ENCODE measurements around the gene TM2D3.

The TM2D3 gene

GRCh38 chr15:101679806-101680205 lies 27.6 kb upstream of the TM2D3 start:
- no peaks in the 10 kb centered on the region for H3K9me3 ChIP-seq

DNA sequence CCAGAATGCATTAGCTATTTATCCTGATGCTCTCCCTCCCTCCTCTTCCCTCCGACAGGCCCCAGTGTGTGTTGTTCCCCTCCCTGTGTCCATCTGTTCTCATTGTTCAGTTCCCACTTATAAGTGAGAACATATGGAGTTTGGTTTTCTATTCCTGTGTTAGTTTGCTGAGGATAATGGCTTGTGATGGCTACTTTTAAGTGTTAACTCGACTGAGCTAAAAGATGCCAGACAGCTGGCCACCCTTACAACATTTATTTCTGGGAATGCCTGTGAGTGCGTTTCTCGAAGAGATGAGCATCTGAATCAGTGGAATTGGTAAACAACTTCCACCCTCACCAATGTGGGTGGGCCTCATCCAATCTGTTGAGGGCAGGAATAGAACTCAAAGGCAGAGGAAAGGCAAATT lies 24.7 kb upstream of the TM2D3 start:
- no peak for TF ChIP-seq Cebpa-rat (IDR thresholded peaks at IDR 0.05)
- H3K36me3 ChIP-seq, result peaks cover 46% of the 10 kb centered on the region
- peaks cover 11% of the 10 kb centered on the region for H3K4me1 ChIP-seq
- no peak overlapping the region for H3K9ac ChIP-seq
- no peak overlapping the region for H3K4me3 ChIP-seq
- no peak overlapping the region for H3K27ac ChIP-seq
- no peak overlapping the region for H3K4me2 ChIP-seq
- H3K27me3 ChIP-seq, result no peaks in the 10 kb centered on the region
- no peaks in the 10 kb centered on the region for H4K20me1 ChIP-seq
- no peaks in the 10 kb centered on the region for H3K9me3 ChIP-seq

More at GRCh38 chr15:101679806-101680205, 27.6 kb upstream of the TM2D3 start:
- no peak for TF ChIP-seq Cebpa-rat (IDR thresholded peaks at IDR 0.05)
- Histone ChIP-seq H3K4me3 (no peak overlapping the region), H3K27ac (no peak overlapping the region), H3K4me1 (no peaks in the 10 kb centered on the region), H3K36me3 (peaks cover 31% of the 10 kb centered on the region), H4K20me1 (no peaks in the 10 kb centered on the region), H3K27me3 (no peaks in the 10 kb centered on the region), H3K4me2 (no peak overlapping the region), H3K9ac (no peak overlapping the region)

- H3K9me3 ChIP-seq, result no peaks in the 10 kb centered on the region
- no peak overlapping the region for H3K27ac ChIP-seq
- H3K36me3 ChIP-seq, result peaks cover 47% of the 10 kb centered on the region
- no peaks in the 10 kb centered on the region for H3K27me3 ChIP-seq
- no peak for TF ChIP-seq Cebpa-rat (IDR thresholded peaks at IDR 0.05)
- no peak overlapping the region for H3K4me3 ChIP-seq
- no peak overlapping the region for H3K4me2 ChIP-seq
- no peaks in the 10 kb centered on the region for H4K20me1 ChIP-seq
- H3K9ac ChIP-seq, result no peak overlapping the region
- peaks cover 11% of the 10 kb centered on the region for H3K4me1 ChIP-seq
These were observed 23.8 kb upstream of the TM2D3 start for GRCh38 chr15:101675796-101676582.

DNA sequence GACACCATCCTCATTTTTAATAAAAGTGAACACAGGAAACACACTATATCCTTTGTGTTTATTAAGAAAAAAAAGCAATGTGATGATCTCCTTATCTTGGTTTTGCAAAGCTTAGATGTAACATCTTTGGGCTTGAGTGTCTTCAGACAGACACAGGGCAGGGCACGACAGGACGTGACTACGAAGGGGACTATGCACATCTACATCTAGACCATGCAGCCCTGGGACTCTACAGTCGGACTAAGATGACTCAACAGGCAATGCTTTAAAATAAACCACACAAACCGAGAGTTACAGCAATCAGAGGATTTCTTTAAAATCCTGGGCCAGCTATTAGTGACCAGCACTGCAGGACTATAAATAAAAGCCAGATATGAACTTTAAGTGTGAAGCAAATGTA lies 22.8 kb upstream of the TM2D3 start:
- Histone ChIP-seq H3K4me3 (no peak overlapping the region), H3K4me1 (peaks cover 11% of the 10 kb centered on the region), H3K27me3 (no peaks in the 10 kb centered on the region), H4K20me1 (no peaks in the 10 kb centered on the region), H3K36me3 (peaks cover 53% of the 10 kb centered on the region), H3K4me2 (no peak overlapping the region), H3K27ac (no peak overlapping the region), H3K9me3 (no peaks in the 10 kb centered on the region), H3K9ac (no peak overlapping the region)
- no peak for TF ChIP-seq Cebpa-rat (IDR thresholded peaks at IDR 0.05)

- Histone ChIP-seq H3K9ac (no peak overlapping the region), H3K4me1 (peaks cover 11% of the 10 kb centered on the region), H3K27me3 (no peaks in the 10 kb centered on the region), H3K4me3 (no peak overlapping the region), H3K36me3 (peaks cover 58% of the 10 kb centered on the region), H3K9me3 (peaks cover 8% of the 10 kb centered on the region), H3K27ac (no peak overlapping the region), H3K4me2 (no peak overlapping the region), H4K20me1 (no peaks in the 10 kb centered on the region)
- TF ChIP-seq Cebpa-rat (IDR thresholded peaks at IDR 0.05), result no peak
These were observed 20.1 kb upstream of the TM2D3 start for GRCh38 chr15:101672298-101672697.

- Histone ChIP-seq H3K27me3 (no peaks in the 10 kb centered on the region), H3K9ac (no peak overlapping the region), H3K27ac (no peak overlapping the region), H3K36me3 (peaks cover 57% of the 10 kb centered on the region), H3K4me2 (no peak overlapping the region), H3K9me3 (peaks cover 20% of the 10 kb centered on the region), H3K4me3 (no peak overlapping the region), H4K20me1 (no peaks in the 10 kb centered on the region), H3K4me1 (peaks cover 11% of the 10 kb centered on the region)
- no peak for TF ChIP-seq Cebpa-rat (IDR thresholded peaks at IDR 0.05)
These were observed 17.6 kb upstream of the TM2D3 start for GRCh38 chr15:101669744-101670143.

DNA sequence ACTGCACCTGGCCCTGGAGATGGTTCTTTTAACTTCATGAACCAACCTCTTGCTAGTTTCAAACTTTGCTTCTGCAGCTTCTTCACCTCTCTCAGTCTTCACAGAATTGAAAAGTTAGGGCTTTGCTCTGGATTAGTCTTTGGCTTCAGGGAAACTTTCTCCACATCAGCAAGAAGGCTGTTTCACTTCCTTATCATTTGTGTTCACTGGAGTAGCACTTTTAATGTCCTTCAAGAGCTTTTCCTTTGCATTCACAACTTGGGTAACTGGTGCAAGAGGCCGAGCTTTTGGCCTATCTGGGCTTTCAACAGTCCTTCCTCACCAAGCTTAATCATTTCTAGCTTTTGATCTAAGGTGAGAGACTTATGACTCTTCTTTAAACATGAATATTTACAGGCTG lies 15.7 kb upstream of the TM2D3 start:
- Histone ChIP-seq H3K27ac (no peak overlapping the region), H3K4me1 (no peaks in the 10 kb centered on the region), H3K9ac (no peak overlapping the region), H3K27me3 (no peaks in the 10 kb centered on the region), H3K9me3 (peaks cover 20% of the 10 kb centered on the region), H3K4me3 (no peak overlapping the region), H3K4me2 (no peak overlapping the region), H4K20me1 (no peaks in the 10 kb centered on the region), H3K36me3 (peaks cover 38% of the 10 kb centered on the region)
- no peak for TF ChIP-seq Cebpa-rat (IDR thresholded peaks at IDR 0.05)

DNA sequence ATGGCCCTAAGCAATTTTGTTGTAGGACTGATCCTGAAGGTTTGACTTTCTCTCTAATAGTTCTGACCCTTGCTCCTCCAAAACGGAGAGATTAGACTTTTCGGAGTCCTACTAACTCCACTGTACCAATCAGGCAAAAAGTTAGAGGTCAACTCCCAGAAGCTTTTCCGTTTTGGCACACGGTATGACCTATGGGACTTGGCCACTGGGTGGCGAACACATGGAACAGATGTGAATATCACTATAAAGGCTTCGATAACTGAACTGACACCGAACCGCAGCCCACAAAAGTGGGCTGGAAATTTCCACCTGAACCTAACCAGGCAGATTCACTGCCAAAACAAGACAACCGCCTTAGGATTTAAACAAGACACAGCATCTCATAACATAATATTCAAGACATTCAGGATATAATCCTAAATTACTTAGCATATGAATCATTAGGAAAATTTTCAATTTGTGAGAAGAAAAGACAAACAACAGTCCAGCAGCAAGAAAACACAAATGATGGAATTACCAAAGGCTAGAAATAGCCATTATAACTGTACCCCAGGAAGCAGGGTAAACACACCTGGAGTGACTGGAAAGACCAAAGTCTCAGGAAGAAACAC lies 12.2 kb upstream of the TM2D3 start:
- Histone ChIP-seq H3K4me2 (no peak overlapping the region), H3K9ac (no peak overlapping the region), H3K27me3 (no peaks in the 10 kb centered on the region), H3K27ac (no peak overlapping the region), H3K9me3 (peaks cover 20% of the 10 kb centered on the region), H3K4me1 (no peaks in the 10 kb centered on the region), H3K4me3 (no peak overlapping the region), H3K36me3 (peaks cover 24% of the 10 kb centered on the region), H4K20me1 (no peaks in the 10 kb centered on the region)
- TF ChIP-seq Cebpa-rat (IDR thresholded peaks at IDR 0.05), result no peak

GRCh38 chr15:101662203-101662602 lies 10.0 kb upstream of the TM2D3 start:
- H3K36me3 ChIP-seq, result peaks cover 13% of the 10 kb centered on the region
- no peak for TF ChIP-seq Cebpa-rat (IDR thresholded peaks at IDR 0.05)

GRCh38 chr15:101660005-101660404 lies 7.8 kb upstream of the TM2D3 start:
- no peak for TF ChIP-seq Cebpa-rat (IDR thresholded peaks at IDR 0.05)
- Histone ChIP-seq H3K36me3 (peaks cover 8% of the 10 kb centered on the region; the same call in 1 of the 2 replicates), H3K9me3 (no peaks in the 10 kb centered on the region), H3K27me3 (no peaks in the 10 kb centered on the region), H3K9ac (no peak overlapping the region), H4K20me1 (no peaks in the 10 kb centered on the region), H3K4me3 (no peak overlapping the region), H3K4me1 (no peaks in the 10 kb centered on the region), H3K4me2 (no peak overlapping the region), H3K27ac (no peak overlapping the region)

More at GRCh38 chr15:101662203-101662602, 10.0 kb upstream of the TM2D3 start:
- no peak overlapping the region for H3K27ac ChIP-seq
- H3K9me3 ChIP-seq, result peaks cover 10% of the 10 kb centered on the region
- no peak overlapping the region for H3K4me3 ChIP-seq
- H3K4me2 ChIP-seq, result no peak overlapping the region
- H4K20me1 ChIP-seq, result no peaks in the 10 kb centered on the region
- no peak overlapping the region for H3K9ac ChIP-seq
- H3K27me3 ChIP-seq, result no peaks in the 10 kb centered on the region
- H3K4me1 ChIP-seq, result no peaks in the 10 kb centered on the region
